ENCODE measurements around the gene ARHGEF10L. TPM values are rescaled to one million over a fixed set of nuclear protein-coding genes. Genes with fewer than 3 reads are reported as not detected.
A peak's percentile ranks its signal among the peaks of the same experiment; 100 is the strongest.

ARHGEF10L gene
- polyA plus RNA-seq, 1 donor (not counting 4 experiments of a cell fraction or from before 2014, with no cell fraction given) = 2.4 TPM

DNA sequence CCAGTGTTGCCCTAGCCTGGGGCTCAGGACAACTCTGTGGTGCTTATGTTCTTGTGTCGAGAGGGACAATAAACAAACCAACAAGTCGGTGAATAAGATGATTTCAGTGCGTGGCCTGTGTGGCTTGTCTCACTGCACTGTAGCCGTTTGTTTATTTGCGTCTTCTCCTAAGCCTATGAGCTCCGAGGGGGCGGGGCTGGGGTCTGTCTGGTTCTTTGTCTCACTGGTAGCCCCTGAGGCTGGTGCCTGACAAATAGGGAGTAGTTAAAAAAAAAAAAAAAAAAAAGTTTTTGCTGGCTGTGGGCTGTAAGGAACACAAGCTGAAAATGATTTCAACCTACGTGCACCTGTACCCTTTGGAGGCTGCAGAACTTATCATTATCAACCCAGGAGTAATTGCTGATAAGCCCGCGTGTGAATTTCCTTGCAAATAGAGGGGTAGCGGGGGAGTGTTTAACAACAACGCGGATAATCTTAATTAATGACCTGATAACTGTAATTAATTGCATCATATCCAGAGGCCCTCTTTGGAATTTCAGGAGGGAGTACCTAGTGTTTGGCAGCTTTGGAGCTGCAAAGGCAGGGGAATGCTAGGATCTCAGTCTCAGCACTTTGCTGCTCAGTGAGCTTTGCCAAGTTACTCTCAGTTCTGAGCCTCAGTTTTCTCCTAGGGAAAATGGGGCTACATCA lies 925 bp upstream of the ARHGEF10L start:
- dilution Hi-C loops (cut with MboI; ENCODE audit: extremely low pct_ligation_motif_present, low sequenced_read_pairs) = no loop called here
- FAIRE-seq = peak; percentile 23
- Histone ChIP-seq H3K9ac (ENCODE audit: control insufficient read depth, extremely low read depth, insufficient read depth, low read length) (no peak overlapping the region), H3K9me1 (ENCODE audit: control insufficient read depth, extremely low read depth, insufficient read depth, low read length) (no peaks in the 10 kb centered on the region), H3K27me3 (ENCODE audit: control insufficient read depth, extremely low read depth, insufficient read depth, low read length) (peaks cover 6% of the 10 kb centered on the region), H3K36me3 (ENCODE audit: control insufficient read depth in 2 of 2, extremely low read depth in 1 of 2, insufficient read depth in 2 of 2, low read length in 2 of 2) (no peaks in the 10 kb centered on the region), H4K20me1 (ENCODE audit: control insufficient read depth, extremely low read depth, insufficient read depth, low read length) (no peaks in the 10 kb centered on the region), H3K79me2 (ENCODE audit: control insufficient read depth, insufficient read depth, low read length) (no peaks in the 10 kb centered on the region), H3K4me2 (ENCODE audit: control insufficient read depth, extremely low read depth, insufficient read depth, low read depth, low read length) (peak overlapping the region; percentile 32), H3K27ac (ENCODE audit: control insufficient read depth, insufficient read depth, low read length) (no peak overlapping the region), H2AFZ (ENCODE audit: control insufficient read depth, low read length) (no peak overlapping the region), H3K9me3 (ENCODE audit: control insufficient read depth, low read depth, low read length) (no peaks in the 10 kb centered on the region), H3K4me1 (ENCODE audit: control insufficient read depth, extremely low read depth, insufficient read depth, low read length) (peaks cover 4% of the 10 kb centered on the region), H3K4me3 (ENCODE audit: control insufficient read depth in 2 of 3, extremely low read depth in 1 of 3, insufficient read depth in 2 of 3, low read depth in 1 of 3, low read length in 3 of 3) (no peak overlapping the region)
- TF ChIP-seq EZH2 (IDR thresholded peaks at IDR 0.05; ENCODE audit: low read length) = no peak
- DNase-seq (ENCODE audit: low read depth, low spot score) = no peak

DNA sequence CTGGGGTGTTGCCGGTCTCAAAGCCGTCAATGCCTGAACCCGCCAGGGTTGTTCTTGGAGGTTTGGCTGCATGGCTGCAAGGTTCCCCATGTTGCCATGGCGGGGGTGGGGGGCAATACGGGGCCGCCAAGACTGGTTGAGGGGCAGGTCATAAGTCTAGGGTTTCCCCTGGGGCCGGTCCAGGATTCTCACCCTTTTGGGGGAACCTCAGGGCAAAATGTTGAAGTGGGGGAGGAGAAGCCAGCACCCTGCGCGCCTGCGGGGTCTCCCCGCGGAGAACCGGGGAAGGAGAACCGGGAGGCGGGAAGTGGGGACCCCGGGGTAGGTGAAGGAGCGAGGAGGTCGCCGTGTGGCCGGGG lies 401 bp upstream of the ARHGEF10L start:
- no peak for DNase-seq (ENCODE audit: low read depth, low spot score)
- H3K36me3 ChIP-seq (ENCODE audit: control insufficient read depth in 2 of 2, extremely low read depth in 1 of 2, insufficient read depth in 2 of 2, low read length in 2 of 2) = no peaks in the 10 kb centered on the region
- TF ChIP-seq EZH2 (IDR thresholded peaks at IDR 0.05; ENCODE audit: low read length) = no peak
- TF ChIP-seq, protein P1, sequence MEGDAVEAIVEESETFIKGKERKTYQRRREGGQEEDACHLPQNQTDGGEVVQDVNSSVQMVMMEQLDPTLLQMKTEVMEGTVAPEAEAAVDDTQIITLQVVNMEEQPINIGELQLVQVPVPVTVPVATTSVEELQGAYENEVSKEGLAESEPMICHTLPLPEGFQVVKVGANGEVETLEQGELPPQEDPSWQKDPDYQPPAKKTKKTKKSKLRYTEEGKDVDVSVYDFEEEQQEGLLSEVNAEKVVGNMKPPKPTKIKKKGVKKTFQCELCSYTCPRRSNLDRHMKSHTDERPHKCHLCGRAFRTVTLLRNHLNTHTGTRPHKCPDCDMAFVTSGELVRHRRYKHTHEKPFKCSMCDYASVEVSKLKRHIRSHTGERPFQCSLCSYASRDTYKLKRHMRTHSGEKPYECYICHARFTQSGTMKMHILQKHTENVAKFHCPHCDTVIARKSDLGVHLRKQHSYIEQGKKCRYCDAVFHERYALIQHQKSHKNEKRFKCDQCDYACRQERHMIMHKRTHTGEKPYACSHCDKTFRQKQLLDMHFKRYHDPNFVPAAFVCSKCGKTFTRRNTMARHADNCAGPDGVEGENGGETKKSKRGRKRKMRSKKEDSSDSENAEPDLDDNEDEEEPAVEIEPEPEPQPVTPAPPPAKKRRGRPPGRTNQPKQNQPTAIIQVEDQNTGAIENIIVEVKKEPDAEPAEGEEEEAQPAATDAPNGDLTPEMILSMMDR (optimal IDR thresholded peaks at IDR 0.05 in 1 of 3, IDR thresholded peaks at IDR 0.05 in 1 of 3, conservative IDR thresholded peaks at IDR 0.05 in 1 of 3; ENCODE audit: extremely low read depth in 1 of 3, insufficient read depth in 2 of 3, low read length in 3 of 3) = no peak
- H4K20me1 ChIP-seq (ENCODE audit: control insufficient read depth, extremely low read depth, insufficient read depth, low read length) = no peaks in the 10 kb centered on the region
- H3K9me3 ChIP-seq (ENCODE audit: control insufficient read depth, low read depth, low read length) = no peaks in the 10 kb centered on the region
- dilution Hi-C loops (cut with MboI; ENCODE audit: extremely low pct_ligation_motif_present, low sequenced_read_pairs) = no loop called here
- peaks cover 6% of the 10 kb centered on the region for H3K27me3 ChIP-seq (ENCODE audit: control insufficient read depth, extremely low read depth, insufficient read depth, low read length)
- FAIRE-seq = no peak
- H3K9me1 ChIP-seq (ENCODE audit: control insufficient read depth, extremely low read depth, insufficient read depth, low read length) = no peaks in the 10 kb centered on the region
- H2AFZ ChIP-seq (ENCODE audit: control insufficient read depth, low read length) = no peak overlapping the region
- no peak overlapping the region for H3K27ac ChIP-seq (ENCODE audit: control insufficient read depth, insufficient read depth, low read length)
- peak overlapping the region; percentile 32 for H3K4me2 ChIP-seq (ENCODE audit: control insufficient read depth, extremely low read depth, insufficient read depth, low read depth, low read length)
- H3K4me1 ChIP-seq (ENCODE audit: control insufficient read depth, extremely low read depth, insufficient read depth, low read length) = peaks cover 4% of the 10 kb centered on the region
- H3K79me2 ChIP-seq (ENCODE audit: control insufficient read depth, insufficient read depth, low read length) = no peaks in the 10 kb centered on the region
- H3K4me3 ChIP-seq (ENCODE audit: control insufficient read depth in 2 of 3, extremely low read depth in 1 of 3, insufficient read depth in 2 of 3, low read depth in 1 of 3, low read length in 3 of 3) = peak overlapping the region in 1 of 3 experiments; percentile 22
- no peak overlapping the region for H3K9ac ChIP-seq (ENCODE audit: control insufficient read depth, extremely low read depth, insufficient read depth, low read length)

Data from keratinocyte (primary cell).